Femur (tissue), 1 donor: ENCODE measurements around the gene TMEM178B.

Experiments
- DNase-seq: peaks from one replicate; pipeline ENCODE4 v3.0.0-alpha.2; 2017

TMEM178B gene

GRCh38 chr7:141481971-141482370 lies 408.1 kb downstream of the TMEM178B start:
- DNase-seq: no peak

GRCh38 chr7:141483044-141483443 lies 409.2 kb downstream of the TMEM178B start:
- no peak for DNase-seq

DNA sequence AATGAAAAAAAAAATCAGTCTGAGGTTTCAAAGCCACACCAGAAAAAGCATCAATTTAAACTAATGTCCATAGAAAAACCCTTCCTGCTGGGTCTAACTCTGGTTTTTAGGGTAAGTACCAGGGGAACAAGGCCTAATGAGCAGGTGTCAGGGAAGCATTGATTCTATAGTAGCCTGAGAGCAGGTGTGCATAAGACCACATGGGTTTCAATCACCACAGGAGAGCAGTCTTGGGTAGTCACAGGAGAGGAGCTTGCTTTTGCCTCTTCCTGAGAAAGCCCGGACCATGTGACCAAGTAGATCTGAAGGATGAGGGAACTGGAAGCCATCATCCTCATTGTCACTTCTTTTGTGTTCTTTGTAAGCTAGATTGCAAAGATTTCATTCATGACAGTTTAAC lies 411.0 kb downstream of the TMEM178B start:
- no peak for DNase-seq

GRCh38 chr7:141486959-141487358 lies 413.1 kb downstream of the TMEM178B start:
- no peak for DNase-seq

DNA sequence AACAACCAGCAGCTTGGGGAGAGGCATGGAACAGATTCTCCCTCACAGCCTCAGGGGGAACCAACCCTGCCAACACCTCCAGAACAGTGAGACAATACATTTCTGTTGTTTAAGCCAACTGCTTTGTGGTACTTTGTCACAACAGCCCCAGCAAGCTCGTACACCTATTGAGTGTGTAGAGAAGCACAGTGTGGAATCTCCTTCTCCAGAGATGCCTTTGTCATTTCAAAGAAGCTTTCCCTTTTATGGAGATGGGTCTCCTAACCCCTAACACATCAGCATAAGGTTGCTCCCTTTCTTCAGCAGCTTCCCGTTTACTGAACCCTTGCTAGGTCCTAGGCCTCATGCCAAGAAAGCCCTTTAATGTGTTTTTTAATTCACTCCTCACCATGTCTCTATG lies 416.6 kb downstream of the TMEM178B start:
- DNase-seq: no peak

- DNase-seq: no peak
Observed at GRCh38 chr7:141495057-141495456, 421.2 kb downstream of the TMEM178B start.

GRCh38 chr7:141497391-141497790 lies 423.5 kb downstream of the TMEM178B start:
- DNase-seq: no peak

GRCh38 chr7:141500608-141501007 lies 426.7 kb downstream of the TMEM178B start:
- no peak for DNase-seq

GRCh38 chr7:141501451-141501850 lies 427.6 kb downstream of the TMEM178B start:
- no peak for DNase-seq

DNA sequence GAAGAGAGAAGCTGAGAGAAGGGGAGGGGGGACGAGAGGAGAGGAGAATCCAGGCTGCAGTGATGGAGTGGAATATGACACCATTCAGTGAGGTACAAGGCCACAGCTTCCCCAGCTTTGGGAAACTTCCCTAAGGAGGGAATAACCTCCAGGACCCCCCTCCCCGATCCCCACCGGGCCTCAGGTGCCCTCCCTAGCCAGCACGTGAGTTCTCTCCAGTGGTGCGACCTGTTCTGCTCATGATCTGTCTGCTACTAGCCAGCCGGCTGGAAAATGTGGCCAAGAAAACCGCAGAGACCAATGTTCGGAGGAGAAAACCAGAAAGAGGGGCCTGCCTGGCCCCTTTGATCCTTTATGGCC lies 437.4 kb downstream of the TMEM178B start:
- DNase-seq: peak; percentile 21

- no peak for DNase-seq
Observed at GRCh38 chr7:141511676-141512396, 438.0 kb downstream of the TMEM178B start.

GRCh38 chr7:141512597-141512996 lies 438.7 kb downstream of the TMEM178B start:
- DNase-seq: no peak

GRCh38 chr7:141513720-141514119 lies 439.9 kb downstream of the TMEM178B start:
- DNase-seq: no peak

DNA sequence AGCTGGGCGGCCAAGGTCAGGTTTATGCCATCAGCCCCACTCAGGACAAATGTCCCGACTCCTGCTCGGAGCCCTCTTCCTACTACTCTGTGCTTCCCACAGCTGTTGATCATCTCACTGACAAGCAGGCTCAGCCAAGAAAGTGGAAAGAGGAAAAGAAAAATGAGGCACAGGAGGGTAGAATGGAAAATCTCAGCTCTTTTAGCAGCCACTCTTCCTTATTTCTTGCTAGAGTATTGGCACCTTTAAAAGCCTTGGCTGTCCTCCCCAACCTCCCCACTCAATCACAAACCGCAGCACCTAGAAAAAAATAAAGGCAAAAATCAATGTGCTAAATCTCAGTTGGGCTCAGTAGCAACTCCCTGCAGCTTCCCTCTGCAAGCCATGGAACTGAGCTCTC lies 442.1 kb downstream of the TMEM178B start:
- DNase-seq: peak; percentile 25

- DNase-seq: no peak
Observed at GRCh38 chr7:141519623-141520022, 445.8 kb downstream of the TMEM178B start.

DNA sequence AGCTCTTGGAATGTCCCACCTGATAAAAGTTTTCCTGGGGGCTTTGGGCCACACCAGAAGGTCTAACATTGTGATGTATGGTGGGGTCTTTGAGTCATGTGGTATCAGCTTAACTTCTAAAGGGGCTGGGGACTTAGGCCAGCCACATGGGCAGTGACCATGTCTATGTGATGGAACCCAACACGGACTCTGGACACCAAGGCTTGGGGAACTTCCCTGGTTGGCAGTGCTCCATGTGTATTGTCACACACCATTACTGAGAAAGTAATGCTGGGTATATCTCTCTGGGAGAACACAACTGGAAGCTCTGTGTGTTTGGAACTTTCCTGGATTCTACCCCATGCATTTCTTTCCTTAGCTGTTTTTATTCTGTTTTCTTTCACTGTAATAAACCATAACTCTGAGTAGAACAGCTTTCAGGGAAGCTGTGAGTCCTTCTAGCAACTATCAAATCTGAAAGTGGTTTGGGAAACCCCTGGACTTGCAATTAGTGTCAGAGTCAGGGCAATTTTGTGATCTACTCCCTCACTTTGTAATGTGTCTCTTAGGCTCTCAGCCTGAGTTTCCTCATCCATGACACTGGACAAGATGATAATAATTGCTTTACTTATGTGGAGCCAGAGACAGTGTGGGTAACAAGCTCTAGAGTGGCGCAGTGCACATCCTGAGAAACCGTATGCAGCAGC lies 448.9 kb downstream of the TMEM178B start:
- no peak for DNase-seq

DNA sequence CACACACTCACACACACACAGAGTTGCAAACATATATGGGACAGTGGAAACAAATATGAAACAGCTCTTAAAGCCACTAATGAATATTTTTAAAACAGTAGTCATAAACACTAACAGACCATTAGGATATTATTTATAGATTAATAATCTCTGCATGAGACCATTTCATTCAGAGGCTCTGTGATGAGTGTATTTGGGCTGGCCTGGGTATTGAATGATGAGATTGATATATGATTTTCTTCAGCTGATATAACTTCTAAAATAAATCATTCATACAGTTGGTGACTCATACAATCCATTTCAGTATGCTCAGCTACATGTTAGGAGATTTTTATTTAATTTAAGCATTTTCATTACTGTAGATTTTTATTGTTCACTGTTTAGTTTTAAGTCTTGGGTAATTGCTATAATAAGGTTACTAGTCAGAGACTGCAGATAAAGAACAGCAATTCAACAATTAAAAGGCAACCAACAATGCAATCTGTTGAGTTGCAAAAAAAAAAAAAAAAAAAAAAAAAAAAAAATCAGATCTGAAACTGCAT lies 452.2 kb downstream of the TMEM178B start:
- no peak for DNase-seq

GRCh38 chr7:141527076-141527475 lies 453.2 kb downstream of the TMEM178B start:
- DNase-seq: no peak

GRCh38 chr7:141528399-141528798 lies 454.5 kb downstream of the TMEM178B start:
- DNase-seq: no peak
